ENCODE measurements around the gene TNFRSF8. TPM values are rescaled to one million over a fixed set of nuclear protein-coding genes. Genes with fewer than 3 reads are reported as not detected.

TNFRSF8 gene
- total RNA-seq, 1 experiment from 2014 or later, result not detected

- no peak for DNase-seq
- TF ChIP-seq EZH2phosphoT487 (IDR thresholded peaks at IDR 0.05; ENCODE audit: borderline replicate concordance, low read length), result no peak
- TF ChIP-seq EZH2 (IDR thresholded peaks at IDR 0.05; ENCODE audit: low read length, unreplicated experiment), result no peak
- Histone ChIP-seq H3K9me3 (ENCODE audit: low read length) (no peaks in the 10 kb centered on the region), H3F3A (ENCODE audit: low read length, unreplicated experiment) (no peaks in the 10 kb centered on the region), H3K4me1 (ENCODE audit: insufficient read depth, low read length) (peaks cover 8% of the 10 kb centered on the region), H3K4me3 (ENCODE audit: low read length) (no peak overlapping the region), H4K20me1 (ENCODE audit: low read length) (no peaks in the 10 kb centered on the region), H3K9ac (ENCODE audit: low read length) (no peak overlapping the region), H3K27ac (ENCODE audit: low read length) (no peak overlapping the region), H3K79me2 (ENCODE audit: low read length) (no peaks in the 10 kb centered on the region), H3K4me2 (ENCODE audit: low read length) (no peak overlapping the region), H2AFZ (ENCODE audit: low read length) (no peak overlapping the region), H3K27me3 (ENCODE audit: low read length) (no peaks in the 10 kb centered on the region), H3K36me3 (ENCODE audit: low read depth, low read length) (no peaks in the 10 kb centered on the region), H3K9me2 (replicated peaks; ENCODE audit: low read length) (no peaks in the 10 kb centered on the region)
- ATAC-seq, result no peak
- CTCF ChIA-PET, result no interaction called here
- BruUV-seq (replicated peaks), result no TSS peak
- POLR2A ChIA-PET (ENCODE audit: unreplicated experiment), result no interaction called here
- intact Hi-C loops (cut with micrococcal nuclease), result no loop called here
These were observed 15.8 kb upstream of the TNFRSF8 start for GRCh38 chr1:12047120-12047876.

GRCh38 chr1:12048372-12048771, 14.7 kb upstream of the TNFRSF8 start:
- Histone ChIP-seq H3K9me3 (ENCODE audit: low read length) (no peaks in the 10 kb centered on the region), H3K79me2 (ENCODE audit: low read length) (no peaks in the 10 kb centered on the region), H3K4me3 (ENCODE audit: low read length) (no peak overlapping the region), H3K4me1 (ENCODE audit: insufficient read depth, low read length) (peaks cover 10% of the 10 kb centered on the region), H2AFZ (ENCODE audit: low read length) (no peak overlapping the region), H3K27ac (ENCODE audit: low read length) (no peak overlapping the region), H3K4me2 (ENCODE audit: low read length) (no peak overlapping the region), H3K9ac (ENCODE audit: low read length) (no peak overlapping the region), H3K27me3 (ENCODE audit: low read length) (no peaks in the 10 kb centered on the region), H3K36me3 (ENCODE audit: low read depth, low read length) (no peaks in the 10 kb centered on the region), H3K9me2 (replicated peaks; ENCODE audit: low read length) (no peaks in the 10 kb centered on the region), H4K20me1 (ENCODE audit: low read length) (no peaks in the 10 kb centered on the region), H3F3A (ENCODE audit: low read length, unreplicated experiment) (no peaks in the 10 kb centered on the region)
- TF ChIP-seq CTCF (conservative IDR thresholded peaks at IDR 0.05; ENCODE audit: low read depth, low read length), result no peak
- TF ChIP-seq EZH2phosphoT487 (IDR thresholded peaks at IDR 0.05; ENCODE audit: borderline replicate concordance, low read length), result no peak
- no peak for TF ChIP-seq EZH2 (IDR thresholded peaks at IDR 0.05; ENCODE audit: low read length, unreplicated experiment)
- DNase-seq (no peak), ATAC-seq (no peak)
- intact Hi-C loops (cut with micrococcal nuclease), result no loop called here
- ChIA-PET POLR2A (ENCODE audit: unreplicated experiment) (no interaction called here), CTCF (no interaction called here)
- no TSS peak for BruUV-seq (replicated peaks)

GRCh38 chr1:12049616-12050015, 13.5 kb upstream of the TNFRSF8 start:
- no peak for DNase-seq
- Histone ChIP-seq H3K9ac (ENCODE audit: low read length) (no peak overlapping the region), H2AFZ (ENCODE audit: low read length) (no peak overlapping the region), H3F3A (ENCODE audit: low read length, unreplicated experiment) (no peaks in the 10 kb centered on the region), H3K27me3 (ENCODE audit: low read length) (no peaks in the 10 kb centered on the region), H3K36me3 (ENCODE audit: low read depth, low read length) (no peaks in the 10 kb centered on the region), H3K4me1 (ENCODE audit: insufficient read depth, low read length) (peaks cover 10% of the 10 kb centered on the region), H3K4me2 (ENCODE audit: low read length) (no peak overlapping the region), H3K27ac (ENCODE audit: low read length) (no peak overlapping the region), H4K20me1 (ENCODE audit: low read length) (no peaks in the 10 kb centered on the region), H3K4me3 (ENCODE audit: low read length) (no peak overlapping the region), H3K9me2 (replicated peaks; ENCODE audit: low read length) (no peaks in the 10 kb centered on the region), H3K79me2 (ENCODE audit: low read length) (no peaks in the 10 kb centered on the region), H3K9me3 (ENCODE audit: low read length) (no peaks in the 10 kb centered on the region)
- no peak for ATAC-seq
- ChIA-PET POLR2A (ENCODE audit: unreplicated experiment) (no interaction called here), CTCF (no interaction called here)
- no peak for TF ChIP-seq EZH2phosphoT487 (IDR thresholded peaks at IDR 0.05; ENCODE audit: borderline replicate concordance, low read length)
- TF ChIP-seq EZH2 (IDR thresholded peaks at IDR 0.05; ENCODE audit: low read length, unreplicated experiment), result no peak
- TF ChIP-seq CTCF (conservative IDR thresholded peaks at IDR 0.05; ENCODE audit: low read depth, low read length), result no peak
- BruUV-seq (replicated peaks), result no TSS peak
- intact Hi-C loops (cut with micrococcal nuclease), result no loop called here
